Superior temporal gyrus (tissue), 1 donor: Measurements from ENCODE around the gene MACROH2A1.
"Not testable (repeated sequence)": the region's sequence is repeated elsewhere in the genome, so short reads cannot be mapped to it uniquely, and the experiment has no call there.

ENCODE experiments used
- DNase-seq: peaks from one replicate; pipeline ENCODE4 v3.0.0-alpha.2; 2016; ENCODE audit errors: extremely low spot score

The MACROH2A1 gene

GRCh38 chr5:135376961-135377624 is 21.9 kb downstream of the MACROH2A1 start:
- DNase-seq: no peak

GRCh38 chr5:135375040-135375793 is 23.8 kb downstream of the MACROH2A1 start:
- no peak for DNase-seq

- DNase-seq: no peak
Observed at GRCh38 chr5:135373736-135374515, 25.1 kb downstream of the MACROH2A1 start.

- no peak for DNase-seq
Observed at GRCh38 chr5:135372654-135373381, 26.2 kb downstream of the MACROH2A1 start.

- no peak for DNase-seq
Observed at GRCh38 chr5:135371622-135372232, 27.3 kb downstream of the MACROH2A1 start.

GRCh38 chr5:135369952-135370351 is 29.1 kb downstream of the MACROH2A1 start:
- DNase-seq: no peak

- DNase-seq: no peak
Observed at GRCh38 chr5:135367554-135367953, 31.5 kb downstream of the MACROH2A1 start.

- no peak for DNase-seq
Observed at GRCh38 chr5:135367076-135367475, 32.0 kb downstream of the MACROH2A1 start.

GRCh38 chr5:135365281-135365680 is 33.8 kb downstream of the MACROH2A1 start:
- DNase-seq: no peak

GRCh38 chr5:135364421-135365262 is 34.4 kb downstream of the MACROH2A1 start:
- DNase-seq: no peak

GRCh38 chr5:135363342-135363741 is 35.7 kb downstream of the MACROH2A1 start:
- not testable (repeated sequence) for DNase-seq

GRCh38 chr5:135362102-135362501 is 36.9 kb downstream of the MACROH2A1 start:
- DNase-seq: no peak

- no peak for DNase-seq
Observed at GRCh38 chr5:135360278-135361274, 38.5 kb downstream of the MACROH2A1 start.

GRCh38 chr5:135359374-135360165 is 39.5 kb downstream of the MACROH2A1 start:
- no peak for DNase-seq

- no peak for DNase-seq
Observed at GRCh38 chr5:135357685-135358084, 41.3 kb downstream of the MACROH2A1 start.

GRCh38 chr5:135356522-135357318 is 42.3 kb downstream of the MACROH2A1 start:
- no peak for DNase-seq

- DNase-seq: no peak
Observed at GRCh38 chr5:135355169-135355568, 43.9 kb downstream of the MACROH2A1 start.
